Adrenal gland (tissue), 12 donors: Measurements from ENCODE around the gene FAM181A. TPM values are rescaled to one million over a fixed set of nuclear protein-coding genes. Genes with fewer than 3 reads are reported as not detected.

ENCODE experiments used
- DNase-seq, 7 donors: peaks; one replicate each; pipeline ENCODE4 v3.0.0-alpha.2; 2019 to 2020
- H3K27ac ChIP-seq, 5 donors: fragments of 200-600 bp; sonication (generic) in 4 of 5; 1 replicate in 3 of 5; 2 replicates in 2 of 5; pipeline versions ENCODE4 v1.5.1 to v1.8.0; 2016 to 2020; ENCODE audit warnings: mild to moderate bottlenecking in 1 of 5
- H3K27me3 ChIP-seq: fragments of 200-600 bp; 2 replicates; pipeline ENCODE4 v1.8.0; 2021
- H3K36me3 ChIP-seq, 2 donors: fragments of 200-600 bp; replicated peaks in 1 of 2; 1 replicate in 1 of 2; 2 replicates in 1 of 2; pipeline versions ENCODE4 v1.5.1 to v1.8.0; 2018 to 2022
- H3K4me1 ChIP-seq, 2 donors: fragments of 200-600 bp; replicated peaks in 1 of 2; 1 replicate in 1 of 2; 2 replicates in 1 of 2; pipeline versions ENCODE4 v1.5.1 to v1.8.0; 2018 to 2021
- H3K4me3 ChIP-seq, 4 donors: fragments of 200-600 bp; sonication (generic) in 3 of 4; one replicate each; pipeline ENCODE4 v1.5.1; 2016 to 2018
- H3K9me3 ChIP-seq, 3 donors: fragments of 200-600 bp; sonication (generic) in 1 of 3; replicated peaks in 1 of 3; 1 replicate in 2 of 3; 2 replicates in 1 of 3; pipeline versions ENCODE4 v1.5.1 to v1.8.0; 2016 to 2021
- POLR2A ChIP-seq, 2 donors: fragments of 450-650 bp; IDR thresholded peaks; one replicate each; pipeline ENCODE4 v1.6.1; 2017; ENCODE audit warnings: antibody characterized with exemption in 2 of 2, mild to moderate bottlenecking in 2 of 2, moderate library complexity in 1 of 2
- WGBS, 4 donors: extraction: QIAGEN DNeasy Blood & Tissue Kit in 2 of 4; methylation state at CpG; one replicate each; pipeline versions ENCODE4 v1.1.5 to v1.1.7; 2013 to 2017; 5-methylcytosine and 5-hydroxymethylcytosine counted together
- intact Hi-C, 2 donors: fragments of 100-400 bp; cut with DNase I; formaldehyde crosslinking; loops; one replicate each; pipeline versions ENCODE4 v1.14.1 to v1.15.0; 2022 to 2023
- polyA plus RNA-seq, 3 donors: library from polyadenylated mRNA; stranded (reverse); fragments of 200-250 nt in 2 of 3; fragments of 350-450 nt in 1 of 3; fragmentation: Illumina TruSeq in 1 of 3; extraction: RNeasy Lipid Tissue Mini Kit (QIAGEN cat#74804) in 1 of 3; gene quantifications; one replicate each; pipeline ENCODE4 v1.2.3, GENCODE V29; 2013 to 2014
- total RNA-seq, 9 donors: library from RNA; depleted of rRNA in 4 of 9; stranded (reverse); fragments of >200 nt in 4 of 9; fragments of 120-200 nt in 1 of 9; fragmentation: NEBNext Ultra II Directional in 1 of 9; extraction: Animal tissue kit (Norgen Biotek cat#: 25700) in 1 of 9; gene quantifications; one replicate each; pipeline versions ENCODE4 v1.1.0 to v1.2.4, GENCODE V29; 2013 to 2023
- TF ChIP-seq, protein P1 (sequence below), 6 experiments: fragments of 450-650 bp in 4 of 6; fragments of 200-600 bp in 2 of 6; sonication (generic) in 1 of 6; IDR thresholded peaks; 1 replicate in 5 of 6; 2 replicates in 1 of 6; pipeline versions ENCODE4 v1.5.1 to v1.8.0; 2016 to 2021; ENCODE audit warnings: antibody characterized with exemption in 6 of 6, mild to moderate bottlenecking in 2 of 6, moderate library complexity in 1 of 6
- donor health status: healthy with polysubstance abuse.
- donor health status: Bipolar disorder and iron deficiency.
- donor health status: DM: yes; HTN: yes; CAD: no.
- donor health status: DM: no; HTN: no; CAD: no.
- donor health status: DM: no; HTN: no; CAD: no.
- donor health status: DM: yes; HTN: yes; CAD: no.

Gene FAM181A
- total and polyA plus RNA-seq, 12 donors = not detected

GRCh38 chr14:93912782-93913181, 14.4 kb upstream of the FAM181A start:
- Histone ChIP-seq H3K4me3 (no peak overlapping the region), H3K36me3 (no peaks in the 10 kb centered on the region), H3K9me3 (no peaks in the 10 kb centered on the region), H3K4me1 (no peaks in the 10 kb centered on the region), H3K27me3 (no peaks in the 10 kb centered on the region), H3K27ac (no peak overlapping the region)
- TF ChIP-seq, protein P1, sequence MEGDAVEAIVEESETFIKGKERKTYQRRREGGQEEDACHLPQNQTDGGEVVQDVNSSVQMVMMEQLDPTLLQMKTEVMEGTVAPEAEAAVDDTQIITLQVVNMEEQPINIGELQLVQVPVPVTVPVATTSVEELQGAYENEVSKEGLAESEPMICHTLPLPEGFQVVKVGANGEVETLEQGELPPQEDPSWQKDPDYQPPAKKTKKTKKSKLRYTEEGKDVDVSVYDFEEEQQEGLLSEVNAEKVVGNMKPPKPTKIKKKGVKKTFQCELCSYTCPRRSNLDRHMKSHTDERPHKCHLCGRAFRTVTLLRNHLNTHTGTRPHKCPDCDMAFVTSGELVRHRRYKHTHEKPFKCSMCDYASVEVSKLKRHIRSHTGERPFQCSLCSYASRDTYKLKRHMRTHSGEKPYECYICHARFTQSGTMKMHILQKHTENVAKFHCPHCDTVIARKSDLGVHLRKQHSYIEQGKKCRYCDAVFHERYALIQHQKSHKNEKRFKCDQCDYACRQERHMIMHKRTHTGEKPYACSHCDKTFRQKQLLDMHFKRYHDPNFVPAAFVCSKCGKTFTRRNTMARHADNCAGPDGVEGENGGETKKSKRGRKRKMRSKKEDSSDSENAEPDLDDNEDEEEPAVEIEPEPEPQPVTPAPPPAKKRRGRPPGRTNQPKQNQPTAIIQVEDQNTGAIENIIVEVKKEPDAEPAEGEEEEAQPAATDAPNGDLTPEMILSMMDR (IDR thresholded peaks at IDR 0.05) = no peak
- no peak for TF ChIP-seq POLR2A (IDR thresholded peaks at IDR 0.05)
- 82 to 92% (median 88%) methylated on average over 3 to 4 of the region's 4 CpGs for WGBS, 4 donors
- intact Hi-C loops = no loop called here
- no peak for DNase-seq

- no peaks in the 10 kb centered on the region for H3K27me3 ChIP-seq
- H3K9me3 ChIP-seq = no peaks in the 10 kb centered on the region
- no peaks in the 10 kb centered on the region for H3K36me3 ChIP-seq
- WGBS, 4 donors = 89 to 97% (median 92%) methylated on average over 2 to 4 of the region's 4 CpGs
- no peak overlapping the region for H3K4me3 ChIP-seq
- intact Hi-C loops = no loop called here
- H3K4me1 ChIP-seq = no peaks in the 10 kb centered on the region
- H3K27ac ChIP-seq = no peak overlapping the region
- no peak for DNase-seq
- TF ChIP-seq, protein P1 (IDR thresholded peaks at IDR 0.05) = no peak
Measured at GRCh38 chr14:93914278-93914677, 12.9 kb upstream of the FAM181A start.

- Histone ChIP-seq H3K4me1 (no peaks in the 10 kb centered on the region), H3K4me3 (no peak overlapping the region), H3K27ac (no peak overlapping the region), H3K27me3 (no peaks in the 10 kb centered on the region), H3K9me3 (no peaks in the 10 kb centered on the region), H3K36me3 (no peaks in the 10 kb centered on the region)
- TF ChIP-seq, protein P1 (IDR thresholded peaks at IDR 0.05) = no peak
- TF ChIP-seq POLR2A (IDR thresholded peaks at IDR 0.05) = no peak
- DNase-seq = no peak
- intact Hi-C loops = no loop called here
- WGBS, 4 donors = 75 to 85% (median 81%) methylated on average over 6 to 14 of the region's 14 CpGs
Measured at GRCh38 chr14:93915070-93915705, 12.0 kb upstream of the FAM181A start.

DNA sequence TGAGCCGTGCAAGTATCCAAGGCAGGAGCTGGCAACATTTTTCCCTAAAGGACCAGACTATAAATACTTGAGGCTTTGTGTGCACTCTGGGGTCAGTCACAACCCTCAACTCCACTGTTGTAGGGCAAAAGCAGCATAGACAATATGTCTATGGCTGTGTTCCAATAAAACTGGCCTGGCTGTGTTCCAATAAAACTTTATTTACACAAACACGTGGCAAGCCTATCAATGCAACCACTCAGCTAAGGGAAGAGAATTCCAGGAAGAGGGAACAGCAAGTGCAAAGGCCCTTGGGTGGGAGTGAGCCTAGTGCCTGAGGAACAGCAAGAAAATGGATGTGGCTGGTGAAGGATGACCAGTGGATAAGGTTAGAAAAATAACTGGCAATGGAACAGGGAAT, 11.3 kb upstream of the FAM181A start:
- DNase-seq = no peak
- Histone ChIP-seq H3K4me1 (no peaks in the 10 kb centered on the region), H3K27ac (no peak overlapping the region), H3K9me3 (no peaks in the 10 kb centered on the region), H3K36me3 (no peaks in the 10 kb centered on the region), H3K4me3 (no peak overlapping the region), H3K27me3 (no peaks in the 10 kb centered on the region)
- TF ChIP-seq, protein P1 (IDR thresholded peaks at IDR 0.05) = no peak
- no peak for TF ChIP-seq POLR2A (IDR thresholded peaks at IDR 0.05)
- WGBS, 4 donors = 36 to 41% (median 39%) methylated on average over 2 of the region's 2 CpGs
- intact Hi-C loops = no loop called here
